Fibroblast of mammary gland (primary cell): Measurements from ENCODE around the gene PIP5KL1.

Experiments
- DNase-seq: peaks from one replicate; pipeline ENCODE4 v3.0.0-alpha.2; 2010; ENCODE audit warnings: low read depth
- H3K4me3 ChIP-seq: 2 replicates; pipeline ENCODE4 v1.5.1; 2011; ENCODE audit warnings: low read depth, mild to moderate bottlenecking, low read length, moderate library complexity; ENCODE audit not compliant: control insufficient read depth
- TF ChIP-seq, protein P1 (sequence below): conservative IDR thresholded peaks from 2 replicates; pipeline ENCODE4 v1.5.1; 2011; ENCODE audit warnings: low read depth, low read length, inconsistent platforms; ENCODE audit not compliant: control insufficient read depth, insufficient read depth

The PIP5KL1 gene

DNA sequence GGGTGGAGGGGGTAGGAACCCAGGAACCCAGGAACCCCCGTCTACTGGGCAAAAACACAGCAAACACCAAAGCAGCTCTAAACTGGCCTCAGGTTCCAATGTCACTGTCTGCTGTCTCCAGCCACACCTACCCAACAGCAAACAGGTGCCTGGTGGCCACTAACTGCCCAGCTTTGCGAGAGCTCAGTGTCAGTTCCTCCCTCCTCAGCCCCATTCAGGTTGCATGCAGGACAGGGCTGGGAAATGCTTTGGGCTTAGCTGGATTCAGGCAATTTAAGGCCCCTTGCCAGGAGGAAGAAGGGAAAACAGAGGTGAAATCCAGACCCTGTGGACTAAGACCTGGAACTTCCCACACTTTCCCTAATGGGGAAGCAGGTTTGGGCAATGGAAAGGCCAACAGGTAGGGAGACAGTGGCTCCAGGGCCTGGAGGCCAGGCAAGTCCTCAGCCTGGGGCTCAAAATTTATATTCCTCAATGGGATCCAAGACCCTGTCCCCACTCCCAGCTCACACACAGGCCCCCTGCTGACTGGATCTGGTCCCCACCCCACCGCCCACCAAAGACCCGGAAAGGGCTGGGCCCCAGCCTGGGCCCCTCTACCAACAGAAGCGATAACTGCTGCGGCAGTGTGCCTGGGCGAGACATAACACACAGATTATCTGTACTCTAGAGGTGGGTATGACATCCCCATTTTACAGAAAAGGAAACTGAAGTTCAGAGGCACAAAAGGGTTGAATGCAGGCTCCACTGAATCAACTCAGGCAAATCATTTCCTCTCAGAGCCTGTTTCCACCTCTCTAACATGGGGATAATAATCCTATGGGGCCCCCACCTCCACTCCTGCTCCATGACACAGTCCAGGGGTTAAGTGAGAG is 46.7 kb upstream of the PIP5KL1 start:
- TF ChIP-seq, protein P1, sequence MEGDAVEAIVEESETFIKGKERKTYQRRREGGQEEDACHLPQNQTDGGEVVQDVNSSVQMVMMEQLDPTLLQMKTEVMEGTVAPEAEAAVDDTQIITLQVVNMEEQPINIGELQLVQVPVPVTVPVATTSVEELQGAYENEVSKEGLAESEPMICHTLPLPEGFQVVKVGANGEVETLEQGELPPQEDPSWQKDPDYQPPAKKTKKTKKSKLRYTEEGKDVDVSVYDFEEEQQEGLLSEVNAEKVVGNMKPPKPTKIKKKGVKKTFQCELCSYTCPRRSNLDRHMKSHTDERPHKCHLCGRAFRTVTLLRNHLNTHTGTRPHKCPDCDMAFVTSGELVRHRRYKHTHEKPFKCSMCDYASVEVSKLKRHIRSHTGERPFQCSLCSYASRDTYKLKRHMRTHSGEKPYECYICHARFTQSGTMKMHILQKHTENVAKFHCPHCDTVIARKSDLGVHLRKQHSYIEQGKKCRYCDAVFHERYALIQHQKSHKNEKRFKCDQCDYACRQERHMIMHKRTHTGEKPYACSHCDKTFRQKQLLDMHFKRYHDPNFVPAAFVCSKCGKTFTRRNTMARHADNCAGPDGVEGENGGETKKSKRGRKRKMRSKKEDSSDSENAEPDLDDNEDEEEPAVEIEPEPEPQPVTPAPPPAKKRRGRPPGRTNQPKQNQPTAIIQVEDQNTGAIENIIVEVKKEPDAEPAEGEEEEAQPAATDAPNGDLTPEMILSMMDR, result no peak
- H3K4me3 ChIP-seq, result peak overlapping the region; percentile 4
- DNase-seq, result no peak

DNA sequence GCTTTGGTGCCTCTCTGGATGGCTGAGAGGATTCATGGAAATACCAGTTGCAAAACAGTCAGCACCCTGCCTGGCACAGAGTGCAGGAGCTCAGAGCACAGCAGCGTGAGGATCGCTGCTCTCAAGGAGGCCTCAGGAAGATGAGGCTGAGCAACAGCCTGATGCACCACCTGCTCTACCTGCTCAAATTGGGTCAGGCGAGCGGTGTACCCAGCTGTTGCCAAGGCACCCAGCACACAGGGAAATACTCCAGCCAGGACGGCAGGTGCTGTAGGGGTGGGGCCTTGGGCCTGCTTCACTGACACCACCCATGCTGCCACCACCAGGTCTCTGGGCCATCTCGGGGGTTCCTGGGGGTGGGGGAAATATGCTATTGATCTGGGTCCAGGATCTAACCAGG is 45.9 kb upstream of the PIP5KL1 start:
- H3K4me3 ChIP-seq, result no peak overlapping the region
- DNase-seq, result no peak
- TF ChIP-seq, protein P1, result no peak

DNA sequence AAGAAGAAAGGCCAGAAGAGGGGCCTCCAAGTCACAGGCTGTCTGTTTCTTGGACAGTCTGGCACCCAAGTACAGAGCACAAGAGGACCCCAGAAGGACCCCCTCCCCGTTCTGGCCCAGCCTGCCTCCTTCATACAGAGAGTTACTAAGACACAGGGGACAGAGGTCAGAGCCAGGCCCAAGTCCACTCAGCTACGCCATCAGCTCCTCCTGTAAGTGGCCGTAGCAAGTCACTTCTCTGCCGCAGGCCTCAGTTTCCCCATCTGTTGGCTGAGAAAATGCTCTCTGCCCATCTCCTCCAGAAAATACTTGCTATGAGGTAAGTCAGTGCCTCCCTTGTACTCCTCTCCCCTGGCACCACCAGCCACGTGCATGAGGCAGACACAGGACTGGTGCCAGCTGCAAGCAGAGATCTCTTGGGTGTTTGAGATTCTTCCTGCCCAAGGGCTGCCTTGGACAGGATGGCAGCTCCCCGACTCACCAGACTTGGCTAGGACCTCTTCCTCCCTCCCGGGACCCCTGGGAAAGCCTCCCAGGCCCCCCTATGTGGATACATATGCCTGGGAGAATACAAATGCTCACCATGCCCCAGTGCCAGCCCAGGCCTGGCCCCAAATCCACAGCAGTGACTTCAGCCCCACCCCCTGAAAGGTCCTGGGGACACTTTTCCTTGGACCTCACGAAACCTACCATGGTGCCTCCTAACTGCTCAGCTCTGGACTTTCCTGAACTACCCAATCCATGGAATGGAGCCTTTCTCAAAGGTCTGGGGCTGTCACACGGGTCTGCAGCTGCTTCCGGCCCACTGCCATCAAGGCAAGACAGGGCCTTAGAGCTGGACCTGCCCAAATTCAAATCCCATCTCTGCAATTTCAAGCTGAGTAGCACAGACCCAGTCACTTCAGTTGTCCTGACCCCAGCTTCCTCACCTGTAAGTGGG is 45.1 kb upstream of the PIP5KL1 start:
- TF ChIP-seq, protein P1, result no peak
- H3K4me3 ChIP-seq, result no peak overlapping the region
- no peak for DNase-seq

DNA sequence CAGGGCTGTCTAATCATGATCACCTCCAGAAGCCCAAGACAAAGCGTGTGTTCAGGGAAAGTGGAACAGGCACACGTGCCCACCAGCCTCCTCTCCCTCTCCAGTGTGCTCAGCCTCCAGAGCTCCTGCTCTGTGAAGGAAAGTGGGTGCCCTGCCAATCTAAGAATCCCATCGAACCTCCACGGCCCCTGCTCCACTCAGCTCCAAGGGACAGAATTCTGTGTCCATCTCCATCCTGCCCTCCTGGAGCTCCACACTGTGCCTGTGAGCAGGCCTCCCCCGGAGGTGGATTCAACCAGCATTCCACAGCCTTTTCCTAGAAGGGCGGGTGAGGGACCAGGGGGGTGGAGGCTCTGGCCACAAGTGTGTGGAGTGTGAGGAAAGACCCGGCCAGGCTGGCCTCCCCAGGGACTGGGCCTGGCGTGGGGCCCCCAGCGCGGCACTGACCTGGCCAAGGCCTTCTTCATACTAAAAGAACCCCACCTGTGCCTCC is 44.2 kb upstream of the PIP5KL1 start:
- no peak overlapping the region for H3K4me3 ChIP-seq
- no peak for DNase-seq
- TF ChIP-seq, protein P1, result no peak

DNA sequence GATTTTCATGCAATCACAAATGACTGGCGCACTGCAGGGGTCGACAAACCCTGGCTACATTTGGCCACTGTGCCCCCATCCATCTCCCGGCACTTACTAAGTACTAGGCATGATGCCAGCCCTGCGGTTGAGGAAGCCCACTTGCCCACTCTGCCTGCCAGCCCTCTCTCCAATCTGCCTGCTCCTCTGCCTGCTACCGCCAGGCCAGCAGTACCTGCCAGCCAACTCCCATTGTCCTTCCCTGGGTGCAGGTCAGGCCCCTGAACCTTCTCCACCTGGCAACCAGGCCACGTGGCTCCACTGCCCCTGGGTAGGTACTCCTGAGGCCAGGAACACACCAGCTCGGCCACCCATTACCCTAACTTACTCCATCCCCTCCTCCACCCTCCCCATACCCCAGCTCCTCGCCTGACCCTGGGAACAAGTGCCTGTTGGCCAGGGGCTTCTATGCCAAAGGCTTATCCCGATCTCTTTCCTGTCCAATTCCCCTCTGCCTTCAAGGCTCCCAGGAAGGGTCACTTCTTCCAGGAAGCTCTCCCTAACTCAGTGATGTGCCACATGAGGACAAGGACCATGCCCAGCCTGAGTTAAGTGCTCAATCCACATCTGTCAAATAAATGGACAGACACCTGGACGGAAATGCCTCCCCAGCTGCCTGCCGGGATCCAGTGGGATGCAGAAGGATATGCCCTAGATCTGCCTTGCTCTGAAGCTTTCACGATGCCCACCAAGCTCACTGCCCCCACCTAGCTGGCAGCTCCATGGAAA is 43.6 kb upstream of the PIP5KL1 start:
- no peak for DNase-seq
- H3K4me3 ChIP-seq, result no peak overlapping the region
- TF ChIP-seq, protein P1, result no peak
